HG02642 (cell line): ENCODE measurements around the gene DEDD2.

ENCODE experiments used
- ATAC-seq: cut with Tn5 transposase; IDR thresholded peaks from one replicate; pipeline ENCODE4 v1.9.1; 2021; ENCODE audit warnings: mild to moderate bottlenecking; ENCODE audit not compliant: unreplicated experiment, poor library complexity

The DEDD2 gene

GRCh38 chr19:42201489-42202289 is 15.8 kb downstream of the DEDD2 start:
- peak; percentile 40 for ATAC-seq

- no peak for ATAC-seq
These were observed 17.3 kb downstream of the DEDD2 start for GRCh38 chr19:42200116-42200715.

- peak; percentile 41 for ATAC-seq
These were observed 17.9 kb downstream of the DEDD2 start for GRCh38 chr19:42199440-42200115.

GRCh38 chr19:42198676-42199439 is 18.6 kb downstream of the DEDD2 start:
- ATAC-seq, result peak; percentile 42

GRCh38 chr19:42197375-42197817 is 20.1 kb downstream of the DEDD2 start:
- ATAC-seq, result no peak

- no peak for ATAC-seq
These were observed 21.2 kb downstream of the DEDD2 start for GRCh38 chr19:42196011-42197001.

- ATAC-seq, result no peak
These were observed 23.8 kb downstream of the DEDD2 start for GRCh38 chr19:42193706-42194105.

- no peak for ATAC-seq
These were observed 24.2 kb downstream of the DEDD2 start for GRCh38 chr19:42193294-42193693.

- ATAC-seq, result no peak
These were observed 25.6 kb downstream of the DEDD2 start for GRCh38 chr19:42191855-42192254.

GRCh38 chr19:42191330-42191729 is 26.1 kb downstream of the DEDD2 start:
- no peak for ATAC-seq

- ATAC-seq, result no peak
These were observed 28.3 kb downstream of the DEDD2 start for GRCh38 chr19:42189133-42189532.

- ATAC-seq, result no peak
These were observed 28.8 kb downstream of the DEDD2 start for GRCh38 chr19:42188665-42189064.

GRCh38 chr19:42185277-42185676 is 32.2 kb downstream of the DEDD2 start:
- ATAC-seq, result no peak

- no peak for ATAC-seq
These were observed 33.0 kb downstream of the DEDD2 start for GRCh38 chr19:42184401-42184861.

GRCh38 chr19:42178791-42179674 is 38.4 kb downstream of the DEDD2 start:
- ATAC-seq, result no peak

GRCh38 chr19:42177686-42178019 is 39.8 kb downstream of the DEDD2 start:
- no peak for ATAC-seq

- ATAC-seq, result peak; percentile 68
These were observed 40.3 kb downstream of the DEDD2 start for GRCh38 chr19:42176990-42177685.

GRCh38 chr19:42176649-42176989 is 40.9 kb downstream of the DEDD2 start:
- peak; percentile 17 for ATAC-seq
